ENCODE results near the gene COLQ.
"Not testable (repeated sequence)": the region's sequence is repeated elsewhere in the genome, so short reads cannot be mapped to it uniquely, and the experiment has no call there.

COLQ gene

DNA sequence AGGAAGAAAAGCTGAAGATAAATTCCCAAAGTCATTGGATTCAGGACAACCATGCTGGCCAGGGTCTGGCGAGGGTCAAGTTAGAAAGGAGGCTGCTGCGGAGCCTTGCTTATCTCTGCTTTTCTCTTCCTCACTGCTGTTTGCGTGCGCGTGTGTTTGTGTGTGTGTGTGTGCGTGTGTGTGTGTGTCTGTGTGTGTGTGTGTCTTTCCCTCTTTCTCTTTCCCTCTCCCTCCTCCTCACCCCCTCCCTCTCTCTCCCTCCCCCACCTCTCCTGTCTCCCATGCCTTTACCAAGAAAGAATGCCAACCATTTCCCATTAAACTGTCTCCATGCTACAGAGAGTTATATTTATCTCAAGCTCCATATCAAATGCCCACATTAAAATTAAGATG lies at the start of gene COLQ:
Gene COLQ (minus strand): TSS at position 134 of the 393 bp plus-strand sequence. CDS start 81 bp downstream, at position 53.
- no peak for DNase-seq

DNA sequence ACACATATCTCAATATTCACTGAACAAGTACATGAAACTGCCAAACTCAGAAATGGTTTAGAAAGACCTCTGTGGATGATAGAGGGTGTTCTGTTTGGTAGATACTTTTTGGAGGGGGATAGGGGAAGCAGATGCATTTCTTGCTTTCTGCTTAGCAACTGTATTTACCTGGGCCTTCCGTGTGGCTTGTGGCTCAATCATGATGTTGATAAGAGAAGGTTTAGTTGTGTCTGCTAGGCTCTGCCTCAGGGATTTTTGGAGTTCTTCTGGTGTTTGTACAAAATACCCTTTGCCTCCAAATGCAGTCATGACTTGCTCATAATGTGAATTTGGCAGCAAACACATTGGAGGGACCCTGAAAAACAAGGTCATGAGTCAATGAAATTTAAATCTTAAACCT lies 41.7 kb upstream of the COLQ start:
- DNase-seq = no peak

DNA sequence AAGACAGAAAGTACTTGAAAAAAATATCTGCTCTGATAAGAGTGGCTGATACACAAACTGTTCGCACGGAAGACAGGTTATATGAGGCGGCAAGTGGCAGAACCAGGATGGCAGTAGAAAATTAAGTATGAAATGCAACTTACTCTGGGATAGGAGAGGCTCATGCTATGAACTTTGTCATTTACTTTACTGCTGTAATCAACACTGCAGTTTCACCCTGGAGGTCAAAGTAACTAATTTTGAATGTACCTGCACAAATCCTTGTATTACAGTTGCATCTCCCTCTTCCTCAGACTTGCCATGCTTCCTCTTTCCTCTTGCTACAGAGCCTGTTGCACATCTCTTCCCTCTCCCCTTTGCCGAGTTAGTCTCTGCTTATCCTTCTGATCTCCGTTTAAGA lies 41.1 kb upstream of the COLQ start:
- no peak for DNase-seq

DNA sequence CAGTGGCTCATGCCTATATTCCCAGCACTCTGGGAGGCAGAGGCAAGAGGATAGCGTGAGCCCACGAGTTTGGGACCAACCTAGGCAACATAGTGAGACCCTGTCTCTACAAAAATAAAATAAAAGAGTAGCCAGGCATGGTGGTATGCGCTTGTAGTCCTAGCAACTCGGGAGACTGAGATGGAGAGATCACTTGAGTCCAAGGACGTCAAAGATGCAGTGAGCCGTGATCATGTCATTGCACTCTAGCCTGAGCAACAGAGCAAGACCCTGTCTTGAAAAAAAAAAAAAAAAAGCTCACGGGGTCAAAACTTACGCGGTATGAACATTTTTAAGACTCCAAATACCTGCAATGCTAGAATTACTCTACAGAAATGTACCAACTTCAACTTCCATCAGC lies 37.1 kb upstream of the COLQ start:
- DNase-seq = no peak

DNA sequence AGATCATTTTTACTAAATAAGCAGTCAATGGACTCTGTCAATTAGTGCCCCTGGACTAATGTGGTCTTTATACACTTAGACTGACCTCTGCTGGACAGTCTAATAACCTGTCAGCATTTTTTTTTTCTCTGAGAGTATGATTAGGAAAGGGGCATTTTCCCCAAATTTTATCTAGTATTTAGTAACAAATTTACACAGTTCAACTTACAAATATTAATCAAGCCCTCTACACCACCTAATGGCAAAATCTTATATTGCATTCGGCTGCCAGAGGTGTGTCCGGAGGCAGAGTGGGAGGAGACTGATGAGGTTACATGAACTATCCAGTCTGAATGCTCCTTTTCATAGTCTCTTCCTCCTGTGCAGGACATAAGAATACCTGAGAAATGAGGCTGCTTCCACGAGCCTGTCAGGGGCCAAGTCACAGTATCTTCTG lies 36.0 kb upstream of the COLQ start:
- DNase-seq = peak; percentile 63

DNA sequence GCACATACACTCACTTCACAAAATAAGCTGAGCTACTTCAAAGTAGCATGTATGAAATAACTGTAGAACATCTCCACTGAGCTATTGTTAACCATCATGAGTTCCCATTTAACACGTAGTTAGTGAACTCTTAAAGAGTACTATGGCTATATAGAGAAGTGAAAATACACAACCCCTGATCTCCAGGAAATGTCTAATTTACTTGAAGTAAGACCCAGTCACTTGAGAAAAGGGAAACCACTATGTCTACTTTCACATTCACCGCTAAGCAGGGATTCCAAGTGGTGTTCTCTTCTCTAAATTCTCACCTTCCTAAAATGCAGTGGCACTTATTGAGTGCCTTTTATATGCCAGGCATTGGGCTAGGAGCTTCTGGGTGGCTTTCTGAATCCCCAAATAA lies 35.0 kb upstream of the COLQ start:
- no peak for DNase-seq

DNA sequence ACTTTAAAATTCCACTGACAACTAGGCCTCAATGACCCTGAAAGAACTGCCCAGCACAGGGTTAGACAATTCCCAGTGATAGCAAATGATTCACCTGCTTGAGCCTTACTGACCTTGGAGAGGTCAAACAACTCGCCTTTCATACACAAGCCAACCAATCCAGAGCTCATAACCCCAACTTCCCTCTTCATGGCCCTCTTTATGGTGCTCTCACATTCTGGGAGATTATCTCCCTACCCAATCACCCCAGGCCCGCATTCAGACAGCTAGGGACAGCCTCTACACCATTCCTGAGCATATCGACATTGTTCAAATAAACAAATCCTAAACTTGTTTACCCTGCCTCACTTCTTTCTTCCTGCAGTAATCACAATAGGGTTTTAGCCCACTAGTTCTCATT lies 32.2 kb upstream of the COLQ start:
- DNase-seq = no peak

DNA sequence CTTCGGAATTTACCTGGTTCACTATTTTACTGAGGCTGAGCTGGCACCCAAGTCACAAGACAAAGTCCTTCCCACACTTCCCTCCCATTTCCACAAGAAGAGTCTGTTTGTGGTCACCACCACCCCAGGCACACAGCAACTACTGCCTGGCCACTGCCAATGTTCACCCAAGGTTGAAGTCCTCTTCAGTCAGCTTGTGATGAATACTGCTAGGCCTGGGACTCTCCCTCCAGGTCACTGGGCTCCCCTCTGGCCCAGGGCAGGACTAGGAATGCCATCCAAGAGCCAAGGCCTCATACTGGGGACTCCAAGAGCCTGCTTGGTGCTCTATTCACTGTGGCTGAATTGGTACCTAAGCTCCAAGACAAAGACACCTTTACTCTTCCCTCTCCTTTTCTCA lies 30.4 kb upstream of the COLQ start:
- DNase-seq = no peak

DNA sequence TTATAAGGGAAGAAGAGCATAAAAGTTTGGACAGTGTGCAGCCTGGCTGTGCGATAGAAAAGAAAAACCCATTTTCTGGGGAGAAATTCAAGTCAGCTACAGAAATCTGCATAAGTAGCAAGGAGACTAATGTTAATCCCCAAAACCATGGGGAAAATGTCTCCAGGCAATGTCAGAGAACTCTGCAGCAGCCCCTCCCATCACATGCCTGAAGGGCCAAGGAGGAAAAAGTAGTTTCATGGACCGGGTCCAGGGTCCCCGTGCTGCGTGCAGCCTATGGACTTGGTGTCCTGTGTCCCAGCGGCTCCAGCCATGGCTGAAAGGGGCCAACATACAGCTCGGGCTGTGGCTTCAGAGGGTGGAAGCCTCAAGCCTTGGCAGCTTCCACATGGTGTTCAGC lies 28.3 kb upstream of the COLQ start:
- no peak for DNase-seq

DNA sequence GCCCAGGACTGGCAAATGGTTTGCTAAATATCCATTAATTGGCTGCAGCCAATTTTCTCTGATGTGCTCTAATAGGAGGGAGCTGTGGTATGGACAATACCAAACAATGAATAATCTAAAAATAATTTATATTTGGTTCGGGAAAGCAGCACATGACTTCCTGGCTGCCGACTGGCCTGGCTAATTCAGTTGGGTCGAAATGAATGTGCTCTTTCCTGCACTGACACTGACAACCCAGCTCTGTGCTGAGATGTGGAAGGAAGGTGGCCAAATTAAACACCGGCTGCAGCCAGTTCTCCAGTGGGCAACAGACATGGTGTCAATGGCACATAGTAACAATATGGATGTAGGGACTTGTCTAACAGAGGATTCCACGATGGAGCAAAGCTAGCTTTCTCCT lies 21.1 kb upstream of the COLQ start:
- DNase-seq = no peak

DNA sequence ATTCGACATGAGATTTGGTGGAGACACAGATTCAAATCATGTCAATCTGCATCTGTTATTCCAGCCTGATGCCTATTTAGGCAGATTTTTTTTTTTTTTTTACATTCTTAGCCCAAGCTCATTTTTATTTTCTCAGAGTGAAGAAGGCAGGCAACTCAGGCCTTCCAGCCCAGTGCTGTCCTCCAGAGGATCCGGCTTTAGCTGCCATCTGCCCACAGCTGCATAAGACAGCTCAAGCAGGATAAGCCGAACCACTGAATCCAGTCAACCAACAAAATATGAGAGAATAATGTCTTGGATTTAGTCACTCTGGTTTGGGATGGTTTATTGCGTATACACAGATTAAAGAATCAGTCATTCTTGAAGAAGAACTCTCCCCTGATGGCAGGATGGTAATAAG lies 19.9 kb upstream of the COLQ start:
- no peak for DNase-seq

DNA sequence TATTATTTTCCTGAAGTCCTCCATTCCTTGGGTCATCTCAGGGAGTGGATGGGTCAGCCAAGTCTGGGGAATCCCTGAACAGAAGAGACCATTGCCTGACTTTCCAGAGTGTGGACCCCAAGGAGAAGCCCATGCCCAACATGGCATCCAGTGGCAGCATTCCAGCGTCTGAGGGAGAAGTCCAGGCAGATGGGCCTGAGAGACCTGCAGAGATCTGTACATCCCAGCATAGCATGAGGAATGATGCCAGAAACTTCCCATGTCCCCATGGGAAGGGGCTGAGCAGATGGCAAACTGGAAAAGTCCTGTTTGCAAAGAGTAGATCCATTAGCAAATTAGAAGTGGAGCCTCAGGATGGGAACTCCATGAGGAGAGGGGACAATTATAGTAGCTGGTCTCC lies 17.6 kb upstream of the COLQ start:
- no peak for DNase-seq

DNA sequence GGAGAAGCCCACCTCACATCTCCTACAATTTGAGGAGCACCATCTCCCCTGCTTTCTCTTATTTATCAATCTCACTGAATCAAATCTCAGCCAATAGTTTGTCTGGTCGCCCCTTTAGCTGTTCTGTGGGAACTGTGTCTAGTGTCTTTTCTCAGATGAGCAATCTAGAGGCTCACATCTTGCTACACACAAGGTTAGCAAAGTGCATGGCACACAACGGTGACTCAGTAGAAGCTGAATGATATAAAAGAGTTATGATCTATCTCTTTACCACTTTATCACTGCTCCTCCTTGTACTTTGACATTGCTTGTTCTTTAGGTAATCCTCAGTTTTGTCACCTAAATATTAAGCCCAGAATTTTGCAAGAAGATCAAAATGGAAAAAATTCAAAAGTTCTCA lies 16.8 kb upstream of the COLQ start:
- DNase-seq = no peak

DNA sequence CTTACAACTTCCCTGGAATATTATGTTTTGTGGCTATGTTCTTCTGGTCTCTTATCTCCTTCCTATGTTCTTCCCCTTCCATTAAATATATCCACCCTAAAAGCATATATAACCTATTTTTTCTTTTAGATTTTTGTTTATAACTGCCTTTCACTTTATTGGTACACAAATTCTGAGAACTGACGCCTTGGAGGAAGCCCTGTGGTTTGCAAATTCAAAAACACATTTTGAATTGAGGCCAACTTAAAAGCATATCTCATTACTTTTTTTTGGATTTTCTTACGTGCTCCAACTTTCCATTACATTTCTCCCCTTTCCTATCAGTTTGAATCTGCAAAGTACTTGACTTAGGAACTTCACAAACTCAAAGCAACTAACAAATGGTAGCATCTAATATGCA lies 15.3 kb upstream of the COLQ start:
- DNase-seq = no peak

DNA sequence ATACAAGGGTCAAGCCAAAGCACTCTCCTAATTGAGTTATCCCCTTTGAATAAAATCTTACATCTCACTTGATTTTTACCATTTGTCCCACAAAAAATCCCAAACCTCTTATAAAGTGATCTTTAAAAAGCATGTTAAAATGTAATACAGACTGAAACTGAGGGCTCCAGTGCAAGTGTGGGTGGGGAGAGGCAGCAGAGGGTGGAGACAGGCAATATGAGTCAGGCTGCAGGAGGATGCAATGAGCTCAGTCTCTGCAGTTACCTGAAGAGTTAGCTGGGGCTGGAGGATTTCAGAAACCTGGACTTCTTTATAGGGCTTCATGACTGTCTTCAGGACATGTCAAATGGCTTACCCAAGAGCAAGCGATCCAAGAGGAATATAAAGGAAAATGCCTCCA lies 14.2 kb upstream of the COLQ start:
- DNase-seq = no peak

DNA sequence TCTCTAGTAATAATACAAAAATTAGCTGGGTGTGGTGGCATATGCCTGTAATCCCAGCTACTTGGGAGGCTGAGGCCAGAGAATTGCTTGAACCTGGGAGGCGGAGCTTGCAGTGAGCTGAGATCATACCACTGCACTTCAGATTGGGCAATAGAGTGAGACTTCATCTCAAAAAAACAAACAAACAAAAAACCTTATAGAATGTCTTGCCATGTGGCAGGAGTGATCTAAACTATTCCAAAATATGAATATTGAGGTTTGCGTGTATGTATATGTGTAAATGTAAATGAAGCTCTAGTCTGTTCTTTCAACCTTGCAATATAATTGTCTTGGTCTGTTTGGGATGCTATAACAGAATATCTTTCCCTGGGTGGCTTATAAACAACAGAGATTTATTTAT lies 11.1 kb upstream of the COLQ start:
- not testable (repeated sequence) for DNase-seq

DNA sequence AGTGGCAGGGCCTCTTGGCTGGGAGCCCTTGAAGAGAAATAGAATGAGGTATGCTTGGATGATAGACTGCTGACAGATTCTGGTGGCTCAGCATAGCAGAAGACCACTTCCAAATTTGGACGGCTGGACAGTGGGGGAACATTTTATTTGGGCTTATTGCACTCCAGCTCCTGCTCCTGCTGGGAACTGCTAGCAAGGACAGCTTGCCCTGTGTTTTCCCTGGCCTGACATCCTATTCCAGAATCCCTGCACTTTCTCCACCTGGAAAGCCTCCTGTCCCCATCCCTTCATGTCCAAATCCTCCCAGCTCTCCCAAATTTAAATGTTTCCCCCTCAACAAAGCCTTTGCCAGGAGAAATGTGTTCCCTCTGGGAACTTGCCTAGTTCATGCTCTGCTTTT lies 9.8 kb upstream of the COLQ start:
- DNase-seq = no peak

DNA sequence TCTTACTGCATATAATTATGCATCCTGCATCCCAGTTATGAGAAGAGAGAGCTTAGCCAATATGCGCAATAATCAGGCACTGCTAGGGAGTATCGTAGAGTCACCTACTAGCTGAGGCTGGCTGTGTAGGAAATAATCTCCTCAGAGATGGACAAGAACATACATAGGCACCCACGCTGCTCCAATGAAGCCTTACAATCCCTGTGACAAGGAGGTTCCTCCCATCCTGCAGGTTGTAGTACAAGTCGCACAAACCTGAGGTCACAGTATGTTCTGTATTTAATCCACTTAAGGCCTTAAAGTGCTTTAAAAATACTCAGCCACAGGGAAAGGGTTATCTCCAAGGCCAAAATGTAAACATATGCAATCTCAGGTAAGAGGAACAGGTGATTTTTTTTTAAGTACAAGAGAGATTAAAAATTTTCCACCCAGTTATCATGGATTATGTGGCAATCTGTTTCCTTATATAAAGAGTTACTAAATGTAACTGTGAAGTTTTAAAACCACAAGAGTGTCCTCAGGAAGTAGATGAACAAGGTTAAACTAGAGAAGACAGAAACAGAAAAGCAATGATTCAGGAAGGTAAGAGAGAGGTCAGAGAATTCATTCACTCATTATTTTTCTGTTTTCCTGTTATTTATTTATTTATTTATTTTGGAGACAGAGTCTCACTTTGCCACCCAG lies 7.5 kb upstream of the COLQ start:
- no peak for DNase-seq

DNA sequence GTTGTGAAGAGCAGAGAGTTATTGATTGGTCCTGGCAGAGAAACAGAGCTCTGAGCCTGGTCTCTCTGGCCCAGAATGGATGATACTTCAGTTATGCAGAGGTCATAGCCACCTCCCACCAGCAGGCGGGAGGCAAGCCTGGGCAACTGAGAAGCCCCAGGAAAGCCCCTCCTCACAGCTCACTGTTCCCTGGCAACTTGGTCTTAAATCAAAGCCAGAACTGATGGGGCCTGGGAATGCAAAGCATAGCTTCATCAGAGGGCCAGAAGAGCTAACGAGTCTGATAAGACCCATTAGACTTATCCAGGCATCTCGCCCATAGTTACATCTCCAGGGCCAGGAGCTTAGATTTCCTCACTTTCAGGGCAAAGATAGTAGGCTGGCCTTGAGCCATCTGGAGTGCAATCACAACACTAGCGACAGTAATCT lies 5.5 kb upstream of the COLQ start:
- no peak for DNase-seq

DNA sequence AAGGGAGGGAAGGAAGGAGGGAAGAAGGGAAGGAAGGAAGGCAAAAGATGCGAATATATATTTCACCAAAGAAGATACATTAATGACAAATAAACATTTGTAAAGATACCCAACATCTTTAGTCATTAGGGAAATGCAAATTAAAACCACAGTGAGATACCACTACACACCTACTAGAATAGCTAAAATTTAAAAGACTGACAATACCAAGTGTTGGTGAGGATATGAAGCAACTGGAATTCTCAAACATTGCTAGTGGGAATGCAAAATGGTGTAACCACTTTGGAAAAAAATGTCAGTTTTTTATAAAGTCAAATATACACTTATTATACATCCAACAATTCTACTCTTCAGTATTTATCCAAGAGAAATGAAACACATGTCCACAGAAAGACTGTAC lies 4.3 kb upstream of the COLQ start:
- no peak for DNase-seq

DNA sequence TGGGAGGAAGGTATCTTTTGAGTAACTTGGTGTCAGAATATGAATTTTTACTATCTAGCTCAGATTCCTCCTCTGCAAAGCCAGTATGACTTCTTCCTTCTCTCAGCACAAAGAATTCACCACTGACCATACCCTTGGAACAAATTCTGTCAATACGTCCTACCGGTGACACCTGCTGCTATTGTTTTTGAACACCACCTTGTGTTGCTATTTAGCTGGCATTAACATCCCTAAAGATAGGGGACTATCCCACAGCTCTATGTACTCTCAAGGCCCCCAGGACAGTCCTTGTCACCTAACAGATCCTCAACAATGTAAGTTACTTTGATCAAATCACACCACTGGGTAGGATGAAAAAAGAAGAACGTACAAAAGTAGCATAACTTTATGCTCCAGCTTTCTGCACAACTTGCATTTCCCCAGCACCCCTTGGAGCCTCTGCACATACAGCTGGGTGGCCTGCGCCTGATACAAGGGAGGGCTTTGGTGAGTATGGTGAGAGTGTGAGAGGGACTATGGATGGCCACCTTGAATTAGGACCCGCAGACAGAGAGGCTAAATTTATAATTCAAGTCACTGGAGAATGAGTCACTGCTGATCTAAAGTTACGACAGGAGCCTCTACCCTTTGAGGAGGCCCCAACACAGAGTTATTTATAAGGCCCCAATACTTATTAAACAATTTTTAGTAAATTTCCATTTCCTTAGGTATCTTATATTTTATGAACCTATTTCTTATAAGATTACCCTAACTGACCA lies 2.3 kb upstream of the COLQ start:
- DNase-seq = no peak

DNA sequence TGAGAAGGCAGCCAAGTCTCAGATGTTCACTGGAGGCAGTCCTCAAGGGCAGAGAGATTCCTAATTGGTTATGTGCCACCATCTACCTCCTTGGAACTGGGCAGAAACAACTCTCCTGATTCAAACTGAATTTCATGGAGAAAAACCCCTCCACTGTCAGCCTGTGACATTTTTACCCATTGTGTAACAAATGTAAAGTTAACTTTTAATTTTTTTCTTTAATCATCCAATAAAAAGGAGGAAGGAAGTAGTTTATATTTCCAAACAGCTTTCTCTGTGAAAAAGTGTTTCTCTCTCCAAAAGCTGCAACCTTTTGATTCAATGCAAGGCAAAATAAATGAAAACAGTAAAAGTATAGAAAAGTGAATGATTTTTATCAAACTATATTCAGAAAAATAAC lies 510 bp upstream of the COLQ start:
- no peak for DNase-seq

DNA sequence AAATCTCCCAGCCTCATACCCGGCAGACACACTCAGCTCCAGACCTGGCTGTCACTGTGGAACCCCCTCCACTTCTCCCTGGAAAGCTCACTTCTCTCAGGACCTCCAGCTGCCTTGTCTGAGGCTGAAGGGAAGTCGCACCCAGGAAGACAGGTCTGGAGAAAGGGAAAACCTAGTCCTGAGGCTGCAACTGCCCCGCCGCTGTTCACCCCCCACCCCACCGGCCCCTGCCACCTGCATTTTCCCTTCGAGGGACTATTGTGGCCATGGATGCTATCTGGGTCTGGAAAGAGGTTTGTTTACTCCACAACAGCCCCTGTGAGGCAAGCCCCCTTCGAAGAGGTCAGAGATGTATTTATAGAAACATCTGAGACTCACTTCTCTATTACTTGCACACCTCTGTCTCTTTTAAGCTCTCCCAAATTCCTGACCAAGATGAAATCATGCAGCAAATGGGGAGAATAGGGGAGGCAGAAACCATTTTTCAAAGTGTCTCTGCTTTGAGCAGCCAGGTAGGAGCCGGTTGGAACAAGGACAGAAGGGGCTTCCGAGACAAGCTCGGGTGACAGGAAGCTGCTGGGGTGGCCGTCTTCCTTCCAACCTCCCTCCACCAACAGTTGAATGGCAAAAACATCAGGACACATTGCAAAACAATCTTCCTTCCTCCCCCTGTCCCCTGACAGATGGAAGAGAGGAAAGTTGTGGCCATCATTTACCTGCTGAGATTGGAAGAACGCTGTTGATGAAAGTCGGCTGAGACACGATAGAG lies 518 bp downstream of the COLQ start:
- DNase-seq = no peak

DNA sequence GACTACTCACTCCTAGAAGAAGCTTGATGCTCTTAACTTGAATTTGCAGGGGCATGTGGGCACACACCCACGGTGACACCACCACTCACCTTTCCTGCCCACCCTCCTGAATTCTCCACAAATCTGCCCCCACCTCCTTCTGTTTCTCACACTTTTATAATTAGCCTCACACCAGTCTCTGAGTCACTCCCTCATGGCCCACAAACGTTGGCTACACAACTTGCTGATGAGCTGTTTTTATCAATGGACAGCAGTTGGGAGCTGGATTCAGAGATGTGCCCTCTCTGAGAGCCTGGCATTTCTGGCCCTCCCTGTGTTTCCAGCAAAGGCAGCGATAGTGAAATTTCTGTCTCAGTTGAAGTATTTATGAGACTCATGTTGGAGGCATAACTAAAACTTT lies 1.3 kb downstream of the COLQ start:
- DNase-seq = no peak
